Gastrocnemius medialis (tissue), 4 donors: ENCODE measurements around the gene RABAC1. TPM values are rescaled to one million over a fixed set of nuclear protein-coding genes. Genes with fewer than 3 reads are reported as not detected.

Source experiments
- ATAC-seq, 2 donors: fragments of 150-250 bp; one replicate each; pipeline ENCODE4 v1.9.1; 2016
- DNase-seq, 2 donors: peaks; one replicate each; pipeline ENCODE4 v3.0.0-alpha.2; 2019
- H3K27ac ChIP-seq, 4 donors: fragments of 200-600 bp; sonication (generic); 1 replicate in 1 of 4; 2 replicates in 3 of 4; pipeline ENCODE4 v1.5.1; 2016 to 2018; ENCODE audit warnings: mild to moderate bottlenecking in 2 of 4, moderate library complexity in 1 of 4
- H3K27me3 ChIP-seq, 3 donors: fragments of 200-600 bp; sonication (generic) in 2 of 3; 1 replicate in 1 of 3; 2 replicates in 2 of 3; pipeline versions ENCODE4 v1.5.1 to v1.6.0; 2016 to 2019; ENCODE audit warnings: mild to moderate bottlenecking in 1 of 3, moderate library complexity in 1 of 3
- H3K36me3 ChIP-seq, 2 donors: fragments of 200-600 bp; sonication (generic) in 1 of 2; one replicate each; pipeline ENCODE4 v1.5.1; 2017 to 2018
- H3K4me1 ChIP-seq, 2 donors: fragments of 200-600 bp; sonication (generic) in 1 of 2; one replicate each; pipeline ENCODE4 v1.5.1; 2016 to 2017; ENCODE audit warnings: mild to moderate bottlenecking in 2 of 2
- H3K4me3 ChIP-seq, 4 donors: fragments of 200-600 bp; sonication (generic) in 3 of 4; 1 replicate in 1 of 4; 2 replicates in 3 of 4; pipeline ENCODE4 v1.5.1; 2016 to 2019; ENCODE audit warnings: mild to moderate bottlenecking in 2 of 4
- H3K9me3 ChIP-seq, 3 donors: fragments of 200-600 bp; sonication (generic) in 2 of 3; 1 replicate in 1 of 3; 2 replicates in 2 of 3; pipeline ENCODE4 v1.5.1; 2016 to 2019
- CTCF ChIP-seq, 5 experiments: fragments of 450-650 bp in 3 of 5; fragments of 200-600 bp in 2 of 5; sonication (generic) in 2 of 5; IDR thresholded peaks in 4 of 5; conservative IDR thresholded peaks in 1 of 5; 1 replicate in 4 of 5; 2 replicates in 1 of 5; pipeline ENCODE4 v1.5.1; 2016 to 2019; ENCODE audit warnings: antibody characterized with exemption in 5 of 5, mild to moderate bottlenecking in 3 of 5, moderate library complexity in 3 of 5
- POLR2A ChIP-seq, 2 donors: fragments of 450-650 bp; IDR thresholded peaks; one replicate each; pipeline ENCODE4 v1.6.1; 2017; ENCODE audit warnings: antibody characterized with exemption in 2 of 2, mild to moderate bottlenecking in 2 of 2, moderate library complexity in 2 of 2
- in situ Hi-C, 4 donors: fragments of 200-750 bp; cut with MboI; loops; one replicate each; pipeline versions ENCODE4 v1.15.0 to v1.8.0; 2017; ENCODE audit warnings: low sequenced_read_pairs in 4 of 4
- intact Hi-C: fragments of 100-400 bp; cut with DNase I; formaldehyde crosslinking; loops from one replicate; pipeline ENCODE4 v1.15.1; 2023; ENCODE audit warnings: low total_unique reads
- total RNA-seq, 4 donors: library from RNA; depleted of rRNA; stranded (reverse); fragments of >200 nt; gene quantifications; one replicate each; pipeline versions ENCODE4 v1.1.0 to v1.2.3, GENCODE V29; 2016

RABAC1 gene
- total RNA-seq, 4 donors from 2014 or later: 94.4 to 146 (median 110) TPM

- no peak for ATAC-seq
- intact Hi-C loops: no loop called here
- TF ChIP-seq CTCF (IDR thresholded peaks at IDR 0.05 in 4 of 5, conservative IDR thresholded peaks at IDR 0.05 in 1 of 5) (no peak), POLR2A (IDR thresholded peaks at IDR 0.05) (no peak)
Observed at GRCh38 chr19:41968751-41969595, 9.9 kb upstream of the RABAC1 start.

GRCh38 chr19:41967054-41967783 lies 8.1 kb upstream of the RABAC1 start:
- ATAC-seq: no peak
- no peak overlapping the region for H3K27ac ChIP-seq

More at GRCh38 chr19:41968751-41969595, 9.9 kb upstream of the RABAC1 start:
- no peaks in the 10 kb centered on the region for H3K9me3 ChIP-seq
- no peak overlapping the region for H3K4me3 ChIP-seq
- peaks cover 0 to 8% (median 0%) of the 10 kb centered on the region in 3 donors for H3K27me3 ChIP-seq
- H3K27ac ChIP-seq: no peak overlapping the region
- H3K4me1 ChIP-seq: no peaks in the 10 kb centered on the region
- no peaks in the 10 kb centered on the region for H3K36me3 ChIP-seq
- DNase-seq: no peak
- in situ Hi-C loops: no loop called here

GRCh38 chr19:41965106-41965505 lies 6.0 kb upstream of the RABAC1 start:
- DNase-seq (no peak), ATAC-seq (no peak)
- H3K27me3 ChIP-seq: peaks cover 0 to 8% (median 0%) of the 10 kb centered on the region in 3 donors
- H3K4me3 ChIP-seq: no peak overlapping the region
- no peaks in the 10 kb centered on the region for H3K4me1 ChIP-seq
- H3K9me3 ChIP-seq: no peaks in the 10 kb centered on the region
- TF ChIP-seq CTCF (IDR thresholded peaks at IDR 0.05 in 4 of 5, conservative IDR thresholded peaks at IDR 0.05 in 1 of 5) (no peak), POLR2A (IDR thresholded peaks at IDR 0.05) (no peak)
- no peaks in the 10 kb centered on the region for H3K36me3 ChIP-seq
- intact Hi-C loops: no loop called here
- in situ Hi-C loops: no loop called here
- H3K27ac ChIP-seq: no peak overlapping the region

More at GRCh38 chr19:41967054-41967783, 8.1 kb upstream of the RABAC1 start:
- TF ChIP-seq POLR2A (IDR thresholded peaks at IDR 0.05) (no peak), CTCF (IDR thresholded peaks at IDR 0.05 in 4 of 5, conservative IDR thresholded peaks at IDR 0.05 in 1 of 5) (no peak)
- in situ Hi-C loops: no loop called here
- no peak for DNase-seq
- Histone ChIP-seq H3K9me3 (no peaks in the 10 kb centered on the region), H3K27me3 (peaks cover 0 to 8% (median 0%) of the 10 kb centered on the region in 3 donors), H3K36me3 (no peaks in the 10 kb centered on the region), H3K4me3 (no peak overlapping the region), H3K4me1 (no peaks in the 10 kb centered on the region)
- intact Hi-C loops: no loop called here

- H3K36me3 ChIP-seq: peaks cover 0 to 7% of the 10 kb centered on the region in 2 donors
- peaks cover 11 to 15% of the 10 kb centered on the region in 2 donors for H3K4me1 ChIP-seq
- in situ Hi-C loops: no loop called here
- H3K4me3 ChIP-seq: no peak overlapping the region
- intact Hi-C loops: no loop called here
- H3K9me3 ChIP-seq: no peaks in the 10 kb centered on the region
- no peak for TF ChIP-seq POLR2A (IDR thresholded peaks at IDR 0.05)
- no peak for TF ChIP-seq CTCF (IDR thresholded peaks at IDR 0.05 in 4 of 5, conservative IDR thresholded peaks at IDR 0.05 in 1 of 5)
- H3K27me3 ChIP-seq: peaks cover 0 to under 1% (median 0%) of the 10 kb centered on the region in 3 donors
- no peak for DNase-seq
- ATAC-seq: no peak
- no peak overlapping the region for H3K27ac ChIP-seq
Observed at GRCh38 chr19:41960973-41961372, 1.9 kb upstream of the RABAC1 start.
